GM12892 (cell line): ENCODE data around the gene ARPP21.

Source experiments
- POLR2AphosphoS5 ChIP-seq: IDR thresholded peaks from 2 replicates; pipeline ENCODE4 v1.6.1; 2011; ENCODE audit warnings: low read depth, low read length, control low read depth
- TAF1 ChIP-seq: IDR thresholded peaks from 2 replicates; pipeline ENCODE4 v1.6.1; 2011; ENCODE audit warnings: low read depth, mild to moderate bottlenecking, control low read depth, low read length, borderline replicate concordance

DNA sequence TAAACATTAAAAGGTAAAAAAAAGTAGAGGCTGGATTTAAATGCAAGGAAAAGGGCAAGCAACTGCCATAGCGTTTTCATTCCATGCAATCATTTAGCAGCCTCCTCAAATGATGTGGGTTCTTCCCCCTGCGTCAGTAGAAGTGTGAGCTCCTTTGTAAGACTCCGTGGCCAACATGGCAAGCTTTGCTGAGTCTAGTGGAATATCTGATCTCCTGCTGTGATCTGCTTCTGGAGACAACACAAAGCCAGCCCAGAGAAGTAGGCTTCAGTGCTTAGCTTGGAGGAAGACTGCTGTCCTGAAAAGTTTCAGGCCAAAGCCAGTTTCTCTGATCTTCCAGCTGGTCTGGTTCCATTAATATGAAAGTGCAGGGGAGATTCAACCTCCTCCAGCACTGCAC, 70.4 kb downstream of the ARPP21 start:
- no peak for TF ChIP-seq POLR2AphosphoS5
- no peak for TF ChIP-seq TAF1
